PFSK-1 (cell line): ENCODE measurements around the gene OR2A5.

Experiments used
- FOXP2 ChIP-seq: optimal IDR thresholded peaks from 2 replicates; pipeline ENCODE3; 2011; ENCODE audit warnings: borderline replicate concordance, control low read depth, inconsistent platforms; ENCODE audit not compliant: insufficient read depth; ENCODE audit errors: extremely low read length, extremely low read depth
- POLR2AphosphoS5 ChIP-seq: IDR thresholded peaks from 2 replicates; pipeline ENCODE4 v1.6.1; 2012; ENCODE audit warnings: low read depth, mild to moderate bottlenecking, control low read depth, low read length, moderate library complexity
- SIN3A ChIP-seq: IDR thresholded peaks from 2 replicates; pipeline ENCODE4 v1.6.1; 2012; ENCODE audit warnings: mild to moderate bottlenecking, low read length, moderate library complexity, borderline replicate concordance; ENCODE audit not compliant: insufficient read depth
- TAF1 ChIP-seq: IDR thresholded peaks from 2 replicates; pipeline ENCODE4 v1.6.1; 2012; ENCODE audit warnings: low read length, control low read depth, borderline replicate concordance; ENCODE audit not compliant: insufficient read depth
- TF ChIP-seq, protein P1 (sequence below), 2 experiments: IDR thresholded peaks; 2 replicates each; pipeline versions ENCODE4 v1.6.1 to v1.8.0; 2011 to 2012; ENCODE audit warnings: low read depth in 2 of 2, low read length in 2 of 2, control low read depth in 1 of 2, inconsistent platforms in 1 of 2, mild to moderate bottlenecking in 1 of 2, moderate library complexity in 1 of 2; ENCODE audit not compliant: insufficient read depth in 1 of 2

Gene OR2A5

DNA sequence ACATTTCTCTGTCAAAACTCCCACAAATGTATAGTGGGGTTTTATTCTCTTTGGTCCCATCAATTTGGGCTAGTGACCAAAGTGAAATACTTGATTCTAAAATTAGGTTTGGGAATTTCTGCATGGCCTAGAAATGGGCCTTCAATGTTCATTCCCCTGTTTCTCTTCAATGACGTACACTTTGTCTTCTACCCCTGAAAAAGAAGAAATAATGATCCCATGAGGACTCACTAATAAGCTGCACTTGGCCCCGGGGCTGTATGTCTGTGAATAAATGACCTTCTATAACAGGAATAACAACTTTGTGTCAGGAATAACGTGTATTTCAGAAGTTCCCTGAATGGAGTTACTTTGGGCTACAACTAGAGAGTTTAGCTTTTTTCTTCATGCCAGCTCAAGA, 28.4 kb upstream of the OR2A5 start:
- no peak for TF ChIP-seq SIN3A
- TF ChIP-seq POLR2AphosphoS5 = no peak
- TF ChIP-seq TAF1 = no peak
- no peak for TF ChIP-seq FOXP2
- TF ChIP-seq, protein P1, sequence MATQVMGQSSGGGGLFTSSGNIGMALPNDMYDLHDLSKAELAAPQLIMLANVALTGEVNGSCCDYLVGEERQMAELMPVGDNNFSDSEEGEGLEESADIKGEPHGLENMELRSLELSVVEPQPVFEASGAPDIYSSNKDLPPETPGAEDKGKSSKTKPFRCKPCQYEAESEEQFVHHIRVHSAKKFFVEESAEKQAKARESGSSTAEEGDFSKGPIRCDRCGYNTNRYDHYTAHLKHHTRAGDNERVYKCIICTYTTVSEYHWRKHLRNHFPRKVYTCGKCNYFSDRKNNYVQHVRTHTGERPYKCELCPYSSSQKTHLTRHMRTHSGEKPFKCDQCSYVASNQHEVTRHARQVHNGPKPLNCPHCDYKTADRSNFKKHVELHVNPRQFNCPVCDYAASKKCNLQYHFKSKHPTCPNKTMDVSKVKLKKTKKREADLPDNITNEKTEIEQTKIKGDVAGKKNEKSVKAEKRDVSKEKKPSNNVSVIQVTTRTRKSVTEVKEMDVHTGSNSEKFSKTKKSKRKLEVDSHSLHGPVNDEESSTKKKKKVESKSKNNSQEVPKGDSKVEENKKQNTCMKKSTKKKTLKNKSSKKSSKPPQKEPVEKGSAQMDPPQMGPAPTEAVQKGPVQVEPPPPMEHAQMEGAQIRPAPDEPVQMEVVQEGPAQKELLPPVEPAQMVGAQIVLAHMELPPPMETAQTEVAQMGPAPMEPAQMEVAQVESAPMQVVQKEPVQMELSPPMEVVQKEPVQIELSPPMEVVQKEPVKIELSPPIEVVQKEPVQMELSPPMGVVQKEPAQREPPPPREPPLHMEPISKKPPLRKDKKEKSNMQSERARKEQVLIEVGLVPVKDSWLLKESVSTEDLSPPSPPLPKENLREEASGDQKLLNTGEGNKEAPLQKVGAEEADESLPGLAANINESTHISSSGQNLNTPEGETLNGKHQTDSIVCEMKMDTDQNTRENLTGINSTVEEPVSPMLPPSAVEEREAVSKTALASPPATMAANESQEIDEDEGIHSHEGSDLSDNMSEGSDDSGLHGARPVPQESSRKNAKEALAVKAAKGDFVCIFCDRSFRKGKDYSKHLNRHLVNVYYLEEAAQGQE (IDR thresholded peaks at IDR 0.05; ENCODE audit: insufficient read depth in 1 of 2, low read depth in 2 of 2, low read length in 2 of 2) = no peak

DNA sequence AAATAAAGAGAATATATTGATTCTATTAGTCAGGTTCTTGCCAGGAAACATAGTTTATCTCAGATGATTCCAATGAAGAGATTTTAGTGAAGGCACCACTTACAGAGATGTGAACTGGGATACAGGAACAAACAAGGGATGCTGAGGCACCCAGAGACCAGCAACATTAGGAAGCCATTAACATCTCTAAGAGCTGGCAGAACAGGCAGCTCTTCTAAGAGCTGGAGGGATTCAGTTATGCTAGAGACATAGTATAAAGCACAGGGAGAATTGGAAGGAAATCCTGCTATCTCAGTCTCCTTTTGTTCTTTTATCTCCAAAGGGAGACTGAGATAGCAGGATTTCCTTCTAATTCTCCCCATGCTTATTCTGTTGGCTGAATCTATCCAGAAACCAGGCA, 26.6 kb upstream of the OR2A5 start:
- TF ChIP-seq SIN3A = no peak
- TF ChIP-seq, protein P1 (IDR thresholded peaks at IDR 0.05; ENCODE audit: insufficient read depth in 1 of 2, low read depth in 2 of 2, low read length in 2 of 2) = no peak

DNA sequence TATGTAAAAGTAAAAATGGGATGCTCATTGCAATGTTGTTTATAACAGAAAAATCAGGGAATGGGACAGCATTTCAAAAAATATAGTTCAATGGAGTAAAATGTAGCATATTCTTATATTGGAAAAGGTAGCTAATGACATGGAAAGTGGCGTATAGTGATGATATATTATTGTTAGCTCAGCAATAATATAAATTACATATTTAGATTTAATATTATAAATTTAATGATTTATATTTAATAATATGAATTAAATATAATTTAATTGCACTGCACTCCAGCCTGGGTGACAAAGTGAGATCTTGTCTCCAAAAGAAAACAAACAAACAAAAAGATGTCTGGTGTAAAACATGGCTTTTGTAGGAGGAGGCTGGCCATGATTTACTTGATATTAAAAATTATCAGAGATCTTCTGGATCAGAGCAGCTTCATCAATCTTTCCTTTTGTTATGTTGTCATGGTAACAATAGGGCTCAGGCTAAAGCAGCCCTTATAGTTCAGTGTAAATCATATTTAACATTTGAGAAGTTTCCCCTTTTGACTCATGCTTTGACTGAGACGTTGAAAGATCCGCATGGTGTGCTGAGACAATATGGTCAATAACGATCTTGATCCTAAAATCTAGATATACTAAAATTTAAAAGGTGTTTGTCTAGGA, 25.4 kb upstream of the OR2A5 start:
- TF ChIP-seq, protein P1 (IDR thresholded peaks at IDR 0.05; ENCODE audit: insufficient read depth in 1 of 2, low read depth in 2 of 2, low read length in 2 of 2) = no peak
- TF ChIP-seq TAF1 (no peak), SIN3A (no peak), POLR2AphosphoS5 (no peak), FOXP2 (no peak)

DNA sequence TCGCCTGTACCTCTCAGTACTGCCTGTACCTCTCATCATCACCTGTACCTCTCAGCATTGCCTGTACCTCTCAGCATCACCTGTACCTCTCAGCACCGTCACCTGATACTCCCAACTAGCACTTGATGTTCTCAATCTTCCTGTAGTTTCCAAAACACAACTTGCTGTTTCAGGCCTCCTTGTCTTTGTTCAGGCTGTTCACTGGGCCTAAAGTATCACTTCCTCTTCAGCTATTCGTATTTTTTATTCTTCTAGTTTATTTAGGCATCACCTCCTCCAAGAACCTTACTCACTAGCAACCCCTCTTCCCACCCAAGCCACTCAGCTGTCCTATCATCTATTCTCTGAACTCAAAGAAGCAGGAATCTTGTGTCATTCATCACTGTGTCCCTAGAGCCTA, 24.5 kb upstream of the OR2A5 start:
- no peak for TF ChIP-seq POLR2AphosphoS5
- TF ChIP-seq FOXP2 = no peak
- no peak for TF ChIP-seq TAF1
- TF ChIP-seq, protein P1 (IDR thresholded peaks at IDR 0.05; ENCODE audit: insufficient read depth in 1 of 2, low read depth in 2 of 2, low read length in 2 of 2) = no peak
- TF ChIP-seq SIN3A = no peak

DNA sequence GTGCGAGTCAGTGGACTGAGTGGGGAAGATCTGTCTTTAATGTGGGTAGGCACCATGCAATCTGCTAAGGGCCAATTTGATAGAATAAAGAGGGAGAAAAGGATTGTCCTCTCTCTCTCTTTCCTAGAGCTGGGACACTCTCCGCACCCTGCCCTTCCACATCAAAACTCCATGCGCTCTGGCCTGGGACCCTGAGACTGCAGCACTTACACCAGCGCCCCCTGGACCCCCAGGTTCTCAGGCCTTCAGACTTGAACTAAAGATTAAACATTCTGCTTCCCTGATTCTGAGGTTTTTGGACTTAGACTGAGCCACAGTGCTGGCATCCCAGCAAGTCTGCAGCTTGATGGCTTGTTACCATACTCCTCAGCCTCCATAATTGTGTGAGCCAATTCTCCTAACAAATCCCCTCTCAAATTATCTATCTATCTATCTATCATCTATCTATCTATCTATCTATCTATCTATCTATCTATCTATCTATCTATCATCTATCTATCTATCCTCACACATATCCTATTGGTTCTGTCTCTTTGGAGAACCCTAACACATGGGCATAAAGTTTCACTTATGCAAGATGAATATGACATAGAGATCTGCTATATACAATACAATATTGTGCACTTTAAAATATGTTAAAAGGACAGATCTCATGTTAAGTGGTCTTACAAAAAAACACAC, 22.4 kb upstream of the OR2A5 start:
- no peak for TF ChIP-seq TAF1
- TF ChIP-seq, protein P1 (IDR thresholded peaks at IDR 0.05; ENCODE audit: insufficient read depth in 1 of 2, low read depth in 2 of 2, low read length in 2 of 2) = no peak
- TF ChIP-seq FOXP2 = no peak
- TF ChIP-seq POLR2AphosphoS5 = no peak
- TF ChIP-seq SIN3A = no peak
